GM18520 (cell line): ENCODE results near the gene OGDHL.
"Not testable (repeated sequence)": the region's sequence is repeated elsewhere in the genome, so short reads cannot be mapped to it uniquely, and the experiment has no call there.

Experiments used
- ATAC-seq: cut with Tn5 transposase; IDR thresholded peaks from one replicate; pipeline ENCODE4 v1.9.1; 2021; ENCODE audit not compliant: unreplicated experiment

Gene OGDHL

GRCh38 chr10:49761789-49762565, at the start of gene OGDHL:
OGDHL (minus strand) TSS chr10:49762323; CDS start chr10:49758592, 3,731 bp downstream.
- ATAC-seq, result no peak

GRCh38 chr10:49803988-49804387, 41.9 kb upstream of the OGDHL start:
- ATAC-seq, result no peak

DNA sequence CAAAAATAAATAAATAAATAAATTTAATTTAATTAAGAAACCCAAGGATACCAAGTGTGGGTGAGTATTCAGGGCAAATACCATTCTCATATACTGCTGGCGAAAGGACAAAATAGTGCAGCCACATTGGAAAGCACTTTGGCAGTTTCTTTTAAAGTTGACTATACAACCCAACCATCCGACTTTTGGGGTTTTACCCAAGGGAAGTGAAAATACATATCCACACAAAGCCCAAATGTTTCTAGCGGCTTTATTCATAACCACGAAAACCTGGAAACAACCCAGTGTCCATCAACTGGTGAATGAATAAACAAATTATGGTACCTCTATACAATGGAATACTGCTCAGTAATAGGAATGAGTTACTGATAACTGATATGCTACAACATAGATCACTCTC, 36.2 kb upstream of the OGDHL start:
- no peak for ATAC-seq

- no peak for ATAC-seq
These were observed 29.0 kb upstream of the OGDHL start for GRCh38 chr10:49791100-49791499.

GRCh38 chr10:49784681-49785080, 22.6 kb upstream of the OGDHL start:
- ATAC-seq, result no peak

GRCh38 chr10:49783645-49784044, 21.5 kb upstream of the OGDHL start:
- ATAC-seq, result no peak

DNA sequence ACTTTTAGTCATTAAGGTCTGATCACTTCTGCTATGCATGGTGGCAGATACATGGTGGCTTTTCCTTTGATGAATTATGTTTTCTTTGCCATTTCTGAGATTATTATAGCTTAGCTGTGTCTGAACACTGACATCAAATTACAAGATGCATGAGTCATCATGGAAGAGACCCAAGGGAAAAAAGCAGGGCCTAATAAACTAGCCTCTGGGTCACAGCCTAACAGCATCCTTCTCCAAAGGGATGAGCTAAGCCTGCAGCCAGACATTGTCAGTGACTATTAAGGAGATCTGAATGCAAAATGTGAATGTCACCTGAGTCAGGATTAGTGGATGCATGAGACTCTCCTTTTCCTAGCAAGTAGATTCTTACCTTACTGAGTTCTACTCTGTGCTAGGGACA, 19.1 kb upstream of the OGDHL start:
- ATAC-seq, result no peak

GRCh38 chr10:49778197-49778596, 16.1 kb upstream of the OGDHL start:
- no peak for ATAC-seq

- no peak for ATAC-seq
These were observed 14.7 kb upstream of the OGDHL start for GRCh38 chr10:49776851-49777250.

- no peak for ATAC-seq
These were observed 12.9 kb upstream of the OGDHL start for GRCh38 chr10:49775014-49775413.

- not testable (repeated sequence) for ATAC-seq
These were observed 10.8 kb upstream of the OGDHL start for GRCh38 chr10:49772944-49773343.

- ATAC-seq, result not testable (repeated sequence)
These were observed 8.9 kb upstream of the OGDHL start for GRCh38 chr10:49771046-49771445.

- ATAC-seq, result no peak
These were observed 7.6 kb upstream of the OGDHL start for GRCh38 chr10:49769692-49770091.

DNA sequence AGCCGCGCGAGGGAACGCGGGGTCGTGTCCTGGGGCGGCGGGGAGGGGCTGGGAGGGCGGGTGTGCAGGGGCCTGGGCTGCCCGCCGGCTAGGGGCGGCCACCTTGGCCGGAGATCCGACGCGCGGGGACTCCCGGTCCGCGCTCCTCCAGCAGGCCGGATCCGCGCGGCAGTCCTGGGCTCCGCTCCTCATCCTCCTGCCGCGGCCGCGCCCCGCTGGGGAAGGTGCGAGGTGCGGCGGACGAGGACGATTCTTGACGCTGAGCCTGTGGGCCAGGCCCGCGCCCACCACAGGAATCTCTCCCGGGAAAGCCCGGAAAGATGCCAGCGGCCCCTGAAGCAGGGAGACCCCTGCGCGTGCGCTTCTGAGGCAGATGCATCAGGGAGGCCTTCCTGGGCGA, 6.6 kb upstream of the OGDHL start:
- no peak for ATAC-seq

DNA sequence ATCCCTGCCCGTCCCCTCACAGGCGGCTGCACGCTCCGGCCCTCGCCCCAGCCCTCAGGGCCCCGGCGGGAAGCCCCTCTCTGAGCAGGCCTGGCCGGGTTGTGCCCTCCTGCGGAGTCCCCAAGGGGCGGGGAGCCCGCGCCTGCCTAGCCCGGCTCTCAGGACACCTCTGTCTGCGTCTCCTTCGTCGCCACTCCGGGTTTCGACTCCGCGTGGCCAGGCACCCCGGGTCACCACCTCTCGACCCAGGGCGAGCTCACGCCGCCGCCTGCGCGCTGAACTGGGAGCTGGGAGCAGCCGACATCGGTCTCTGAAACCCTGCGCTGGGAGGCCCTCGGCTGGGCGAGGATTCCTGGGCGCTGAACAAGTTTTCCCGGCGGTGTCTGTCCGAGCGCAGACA, 6.2 kb upstream of the OGDHL start:
- no peak for ATAC-seq

DNA sequence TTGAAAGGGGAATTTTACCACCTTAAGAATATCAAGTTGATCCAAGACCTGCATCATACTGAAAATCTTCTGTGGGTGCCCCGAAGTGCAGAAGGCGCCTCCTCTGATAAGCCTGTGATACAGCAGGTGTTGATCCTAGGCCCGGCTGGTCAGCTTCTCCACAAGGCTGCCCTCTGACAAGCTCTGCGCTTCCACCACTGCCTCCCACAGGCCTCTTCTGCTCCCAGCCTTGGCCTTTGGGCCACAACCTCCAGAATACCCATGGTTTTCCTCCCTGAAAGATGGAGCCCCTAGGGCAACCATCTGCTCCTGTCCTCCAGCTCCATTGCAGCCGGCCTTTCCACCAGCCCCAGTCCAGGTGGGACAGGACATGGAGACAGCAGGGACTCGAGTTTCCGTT, 5.6 kb upstream of the OGDHL start:
- ATAC-seq, result no peak

DNA sequence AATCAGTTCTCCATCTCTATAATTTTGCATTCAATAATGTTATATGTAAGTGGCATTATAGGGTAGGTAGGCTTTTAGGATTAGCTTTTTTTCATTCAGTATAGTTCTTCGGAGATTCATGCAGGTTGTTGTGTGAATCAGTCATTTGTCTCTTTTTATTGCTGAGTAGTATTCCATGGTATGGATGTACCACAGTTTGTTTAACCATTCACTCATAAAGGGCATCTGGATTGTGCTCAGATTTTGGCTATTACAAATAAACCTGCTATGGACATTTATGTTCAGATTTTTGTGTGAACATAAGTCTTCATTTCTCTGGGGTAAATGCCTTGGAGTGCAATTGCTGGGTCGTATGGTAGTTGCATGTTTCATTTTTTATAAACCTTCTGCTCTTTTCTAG, 4.4 kb upstream of the OGDHL start:
- no peak for ATAC-seq

DNA sequence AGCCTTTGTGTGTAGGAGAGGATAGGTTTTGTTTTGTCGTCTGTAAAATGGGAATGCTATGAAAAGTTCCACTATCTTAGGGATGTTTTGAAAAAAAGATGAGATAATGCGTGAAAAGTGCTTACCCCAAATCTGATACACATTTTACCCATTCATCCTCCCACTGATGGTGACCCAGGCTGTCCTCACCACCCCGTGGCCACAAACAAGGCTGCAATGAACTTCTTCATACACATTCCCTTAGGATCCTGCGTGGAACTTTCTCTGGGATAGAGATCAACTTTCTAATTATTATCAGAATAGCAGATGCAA, 399 bp upstream of the OGDHL start:
- no peak for ATAC-seq

DNA sequence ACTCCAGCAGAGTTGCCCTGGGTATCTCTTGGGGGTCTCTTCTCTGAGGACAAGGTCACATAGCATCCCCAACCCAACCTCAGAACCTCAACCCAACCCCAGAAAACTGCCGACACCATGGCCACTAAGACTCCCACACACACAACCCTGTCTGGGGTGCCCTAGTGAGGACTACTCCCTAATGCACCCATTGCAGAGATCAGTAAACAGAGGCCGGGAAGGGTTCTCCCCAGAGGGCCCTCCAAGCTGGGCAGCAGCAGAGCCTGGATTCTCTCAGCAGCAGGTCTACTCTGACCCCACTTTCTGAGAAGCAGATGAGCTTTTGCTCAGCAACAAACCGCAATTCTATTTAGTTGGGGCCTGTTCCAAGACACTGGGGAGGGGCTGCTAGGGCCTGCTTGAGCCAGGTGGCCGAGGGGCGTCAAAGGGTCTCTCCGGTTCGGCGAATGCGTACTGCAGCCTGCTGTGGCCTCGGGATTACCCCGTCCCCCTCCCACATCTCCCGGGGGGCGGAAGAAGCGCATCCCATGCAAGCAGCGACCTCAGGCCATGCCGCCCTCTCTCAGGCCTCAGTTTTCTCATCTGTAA, 828 bp downstream of the OGDHL start:
- no peak for ATAC-seq

DNA sequence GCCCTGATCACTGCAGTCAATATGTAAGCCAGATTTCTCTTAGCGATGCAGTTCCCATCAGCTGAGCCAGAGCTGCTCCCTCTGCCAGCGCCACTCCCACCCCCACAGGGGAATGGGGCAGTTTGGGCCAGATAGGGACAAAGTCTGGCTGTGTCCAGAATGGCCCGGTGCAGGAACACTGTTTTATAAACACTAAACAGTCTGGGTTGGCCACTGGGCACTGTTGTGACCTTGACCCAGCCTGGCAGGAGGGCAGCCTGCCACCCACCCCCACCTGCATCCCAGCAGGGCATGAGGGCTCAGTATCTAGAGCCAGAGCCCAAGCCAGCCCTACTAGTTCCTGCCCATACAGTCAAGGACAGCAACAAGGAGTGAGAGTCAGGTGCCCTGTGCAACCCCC, 1.3 kb downstream of the OGDHL start:
- ATAC-seq, result no peak

GRCh38 chr10:49759787-49760551, 2.2 kb downstream of the OGDHL start:
- no peak for ATAC-seq

- ATAC-seq, result no peak
These were observed 3.7 kb downstream of the OGDHL start for GRCh38 chr10:49758249-49758930.
